Bronchial epithelial cell (primary cell): Measurements from ENCODE around the gene SEL1L2. TPM values are rescaled to one million over a fixed set of nuclear protein-coding genes. Genes with fewer than 3 reads are reported as not detected.

Experiments used
- DNase-seq: peaks from one replicate; pipeline ENCODE4 v3.0.0-alpha.2; 2010; ENCODE audit warnings: low read depth
- FAIRE-seq: peaks from 2 replicates; lab custom pipeline; 2011; peaks lifted over from hg19 to GRCh38; lab: Jason Lieb, UNC
- H3K27me3 ChIP-seq: 2 replicates; pipeline ENCODE4 v1.5.1; 2011; ENCODE audit warnings: low read length; ENCODE audit not compliant: control insufficient read depth, insufficient read depth
- H3K36me3 ChIP-seq: 2 replicates; pipeline ENCODE4 v1.5.1; 2011; ENCODE audit warnings: low read length; ENCODE audit not compliant: control insufficient read depth, insufficient read depth
- H3K4me3 ChIP-seq: 2 replicates; pipeline ENCODE4 v1.5.1; 2011; ENCODE audit warnings: mild to moderate bottlenecking, low read depth, low read length, control low read depth
- total RNA-seq: library from RNA; depleted of rRNA; stranded (reverse); fragments of >200 nt; gene quantifications from 2 replicates; pipeline ENCODE4 v1.2.1, GENCODE V29; 2014
- TF ChIP-seq, protein P1 (sequence below): IDR thresholded peaks from 2 replicates; pipeline ENCODE4 v1.5.1; 2011; ENCODE audit warnings: mild to moderate bottlenecking, moderate library complexity, low read length, control low read depth, inconsistent platforms; ENCODE audit not compliant: insufficient read depth, severe bottlenecking

The SEL1L2 gene
- total RNA-seq, 1 donor from 2014 or later = not detected

- no peak for FAIRE-seq
Measured at GRCh38 chr20:13991311-13991710, 897 bp upstream of the SEL1L2 start.

GRCh38 chr20:13984211-13984610 lies 6.2 kb downstream of the SEL1L2 start:
- Histone ChIP-seq H3K4me3 (no peak overlapping the region), H3K27me3 (no peaks in the 10 kb centered on the region), H3K36me3 (no peaks in the 10 kb centered on the region)
- FAIRE-seq = no peak
- DNase-seq = no peak
- TF ChIP-seq, protein P1, sequence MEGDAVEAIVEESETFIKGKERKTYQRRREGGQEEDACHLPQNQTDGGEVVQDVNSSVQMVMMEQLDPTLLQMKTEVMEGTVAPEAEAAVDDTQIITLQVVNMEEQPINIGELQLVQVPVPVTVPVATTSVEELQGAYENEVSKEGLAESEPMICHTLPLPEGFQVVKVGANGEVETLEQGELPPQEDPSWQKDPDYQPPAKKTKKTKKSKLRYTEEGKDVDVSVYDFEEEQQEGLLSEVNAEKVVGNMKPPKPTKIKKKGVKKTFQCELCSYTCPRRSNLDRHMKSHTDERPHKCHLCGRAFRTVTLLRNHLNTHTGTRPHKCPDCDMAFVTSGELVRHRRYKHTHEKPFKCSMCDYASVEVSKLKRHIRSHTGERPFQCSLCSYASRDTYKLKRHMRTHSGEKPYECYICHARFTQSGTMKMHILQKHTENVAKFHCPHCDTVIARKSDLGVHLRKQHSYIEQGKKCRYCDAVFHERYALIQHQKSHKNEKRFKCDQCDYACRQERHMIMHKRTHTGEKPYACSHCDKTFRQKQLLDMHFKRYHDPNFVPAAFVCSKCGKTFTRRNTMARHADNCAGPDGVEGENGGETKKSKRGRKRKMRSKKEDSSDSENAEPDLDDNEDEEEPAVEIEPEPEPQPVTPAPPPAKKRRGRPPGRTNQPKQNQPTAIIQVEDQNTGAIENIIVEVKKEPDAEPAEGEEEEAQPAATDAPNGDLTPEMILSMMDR = no peak

More at GRCh38 chr20:13991311-13991710, 897 bp upstream of the SEL1L2 start:
- DNase-seq = no peak
- H3K4me3 ChIP-seq = no peak overlapping the region
- no peaks in the 10 kb centered on the region for H3K27me3 ChIP-seq
- no peaks in the 10 kb centered on the region for H3K36me3 ChIP-seq
- TF ChIP-seq, protein P1 = no peak

GRCh38 chr20:13960525-13960924 lies 29.9 kb downstream of the SEL1L2 start:
- no peak for DNase-seq
- TF ChIP-seq, protein P1 = no peak
- no peak for FAIRE-seq
- no peaks in the 10 kb centered on the region for H3K27me3 ChIP-seq
- H3K36me3 ChIP-seq = no peaks in the 10 kb centered on the region
- H3K4me3 ChIP-seq = no peak overlapping the region

GRCh38 chr20:13960119-13960518 lies 30.3 kb downstream of the SEL1L2 start:
- Histone ChIP-seq H3K4me3 (no peak overlapping the region), H3K27me3 (no peaks in the 10 kb centered on the region), H3K36me3 (no peaks in the 10 kb centered on the region)
- DNase-seq = no peak
- TF ChIP-seq, protein P1 = no peak
- no peak for FAIRE-seq

GRCh38 chr20:13953227-13953626 lies 37.2 kb downstream of the SEL1L2 start:
- H3K27me3 ChIP-seq = no peaks in the 10 kb centered on the region
- H3K36me3 ChIP-seq = no peaks in the 10 kb centered on the region
- H3K4me3 ChIP-seq = no peak overlapping the region
- DNase-seq = no peak
- TF ChIP-seq, protein P1 = no peak
- FAIRE-seq = no peak

DNA sequence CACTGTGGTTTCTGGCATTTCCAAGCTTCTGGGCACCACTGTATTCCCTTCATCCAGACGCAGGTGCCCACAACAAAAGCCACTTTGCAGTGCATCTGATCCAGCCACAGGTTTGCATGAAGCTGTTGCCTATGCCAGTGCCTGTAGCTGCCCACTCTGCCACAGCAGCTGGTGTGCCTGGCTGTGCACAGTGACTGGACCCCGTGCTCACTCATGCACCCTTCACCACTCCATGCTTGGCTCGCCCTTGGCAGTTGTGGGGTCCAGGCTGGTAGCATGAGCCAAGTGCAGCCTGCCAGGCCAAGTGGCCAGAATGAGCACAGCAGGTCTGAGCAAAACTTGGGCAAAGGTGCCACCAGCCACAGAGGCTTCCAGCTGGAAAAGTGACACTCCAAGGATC lies 42.7 kb downstream of the SEL1L2 start:
- no peaks in the 10 kb centered on the region for H3K27me3 ChIP-seq
- no peaks in the 10 kb centered on the region for H3K36me3 ChIP-seq
- DNase-seq (no peak), FAIRE-seq (no peak)
- TF ChIP-seq, protein P1 = no peak
- no peak overlapping the region for H3K4me3 ChIP-seq
